HG03066 (cell line): Measurements from ENCODE around the gene PIP5KL1.
A peak's percentile ranks its signal among the peaks of the same experiment; 100 is the strongest.

ENCODE experiments used
- ATAC-seq: cut with Tn5 transposase; IDR thresholded peaks from one replicate; pipeline ENCODE4 v1.9.1; 2021; ENCODE audit warnings: low read depth; ENCODE audit not compliant: unreplicated experiment

PIP5KL1 gene

DNA sequence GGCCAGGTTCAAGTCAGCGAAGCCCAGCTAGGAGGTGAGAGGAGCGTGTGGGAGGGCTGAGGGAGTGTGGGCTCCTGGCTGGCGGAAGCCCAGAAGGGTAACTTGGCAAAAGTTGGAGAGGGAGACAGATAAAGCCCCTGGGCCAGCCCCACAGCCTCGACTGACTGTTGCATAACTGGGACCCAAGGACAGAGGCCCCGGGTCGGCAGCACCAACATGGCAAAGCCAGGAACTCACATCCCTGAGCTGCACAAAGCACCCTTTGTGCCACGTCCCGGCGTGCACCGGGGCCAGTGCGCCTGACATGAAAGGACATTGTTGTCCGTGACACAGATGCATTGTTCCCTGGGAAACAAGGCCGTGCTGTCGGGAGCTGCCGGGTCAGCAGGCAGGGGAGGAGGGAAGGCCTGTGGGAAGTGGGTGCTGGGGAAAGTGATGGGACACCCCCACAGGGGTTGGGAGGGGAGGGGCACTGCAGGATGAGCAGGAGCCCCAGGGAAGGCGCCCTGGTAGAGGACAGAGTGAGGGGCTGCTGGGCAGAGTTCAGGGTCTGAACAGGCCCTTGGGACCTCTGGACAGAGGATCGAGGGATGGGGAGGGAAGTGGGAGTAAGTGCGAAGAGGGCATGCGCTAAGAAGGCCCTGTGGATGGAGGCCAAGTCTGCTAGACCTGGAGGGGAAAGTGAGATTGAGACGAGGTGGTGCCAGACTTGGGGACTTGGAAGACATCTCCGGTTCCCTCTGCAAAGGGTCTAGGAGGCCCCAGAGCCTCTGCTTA, 20.1 kb upstream of the PIP5KL1 start:
- ATAC-seq, result no peak

GRCh38 chr9:127949827-127950512, 19.4 kb upstream of the PIP5KL1 start:
- no peak for ATAC-seq

- no peak for ATAC-seq
These were observed 17.5 kb upstream of the PIP5KL1 start for GRCh38 chr9:127947841-127948710.

DNA sequence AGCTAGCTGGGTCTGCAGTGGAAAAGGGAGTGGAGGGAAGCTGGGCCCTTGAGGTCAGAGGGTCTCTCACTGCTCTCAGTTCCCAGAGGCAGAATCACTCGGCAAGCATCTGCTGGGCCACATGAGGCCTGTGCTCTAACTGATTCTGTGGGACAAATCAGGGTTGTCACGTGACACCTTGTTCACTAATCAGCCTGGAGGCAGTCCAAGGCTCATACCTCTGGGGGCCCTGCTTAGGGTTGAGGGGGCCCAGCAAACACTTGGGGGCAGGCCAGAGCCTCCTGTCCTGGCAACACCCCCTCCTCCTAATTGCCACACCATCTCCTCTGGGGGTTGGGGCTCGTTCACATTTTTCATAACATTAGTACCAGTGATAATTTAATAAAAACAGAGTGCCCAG, 16.2 kb upstream of the PIP5KL1 start:
- no peak for ATAC-seq

GRCh38 chr9:127945942-127946341, 15.4 kb upstream of the PIP5KL1 start:
- no peak for ATAC-seq

GRCh38 chr9:127945338-127945737, 14.8 kb upstream of the PIP5KL1 start:
- ATAC-seq, result no peak

- ATAC-seq, result no peak
These were observed 14.1 kb upstream of the PIP5KL1 start for GRCh38 chr9:127944586-127945218.

- ATAC-seq, result peak; percentile 64
These were observed 13.2 kb upstream of the PIP5KL1 start for GRCh38 chr9:127943731-127944144.

- ATAC-seq, result no peak
These were observed 12.6 kb upstream of the PIP5KL1 start for GRCh38 chr9:127943011-127943662.

DNA sequence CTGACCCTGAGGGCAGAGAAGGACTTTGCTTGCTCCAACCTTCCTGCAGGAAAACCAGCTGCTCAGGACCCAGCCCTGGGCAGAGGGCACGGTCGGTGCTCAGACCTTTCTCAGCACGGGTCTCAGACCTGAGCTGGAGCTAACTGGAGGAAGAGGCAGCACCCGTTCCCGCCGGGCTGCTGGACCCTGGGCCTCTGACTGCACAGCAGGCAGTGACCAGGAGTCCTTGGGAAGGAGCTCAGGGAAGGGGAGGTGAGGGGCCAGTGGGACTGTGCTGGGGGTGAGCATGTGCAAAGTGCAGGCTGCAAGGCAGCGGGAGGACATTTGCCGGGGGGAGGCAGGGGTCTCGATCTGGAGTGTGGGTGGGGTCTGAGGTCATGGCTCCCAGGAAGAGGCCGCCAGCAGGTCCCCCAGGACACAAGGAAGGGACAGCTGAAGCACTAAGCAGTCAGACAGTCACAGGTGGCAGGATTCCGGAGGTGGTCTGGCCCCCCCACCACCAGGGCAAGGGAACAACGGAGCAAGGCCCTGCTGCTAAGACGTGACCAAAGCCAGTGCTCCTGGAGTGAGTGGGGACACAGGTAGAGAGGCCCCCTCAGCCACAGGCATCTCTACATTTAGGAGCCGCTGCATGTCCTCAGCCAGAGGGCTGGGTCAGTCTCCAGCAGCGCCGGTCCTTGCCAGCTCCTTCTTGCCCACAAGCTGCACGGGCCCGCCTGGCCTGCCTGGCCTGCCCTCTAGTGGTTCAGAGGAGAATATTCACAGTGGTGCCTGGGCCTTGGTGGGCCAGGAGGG, 11.8 kb upstream of the PIP5KL1 start:
- ATAC-seq, result no peak

GRCh38 chr9:127941961-127942215, 11.3 kb upstream of the PIP5KL1 start:
- no peak for ATAC-seq

DNA sequence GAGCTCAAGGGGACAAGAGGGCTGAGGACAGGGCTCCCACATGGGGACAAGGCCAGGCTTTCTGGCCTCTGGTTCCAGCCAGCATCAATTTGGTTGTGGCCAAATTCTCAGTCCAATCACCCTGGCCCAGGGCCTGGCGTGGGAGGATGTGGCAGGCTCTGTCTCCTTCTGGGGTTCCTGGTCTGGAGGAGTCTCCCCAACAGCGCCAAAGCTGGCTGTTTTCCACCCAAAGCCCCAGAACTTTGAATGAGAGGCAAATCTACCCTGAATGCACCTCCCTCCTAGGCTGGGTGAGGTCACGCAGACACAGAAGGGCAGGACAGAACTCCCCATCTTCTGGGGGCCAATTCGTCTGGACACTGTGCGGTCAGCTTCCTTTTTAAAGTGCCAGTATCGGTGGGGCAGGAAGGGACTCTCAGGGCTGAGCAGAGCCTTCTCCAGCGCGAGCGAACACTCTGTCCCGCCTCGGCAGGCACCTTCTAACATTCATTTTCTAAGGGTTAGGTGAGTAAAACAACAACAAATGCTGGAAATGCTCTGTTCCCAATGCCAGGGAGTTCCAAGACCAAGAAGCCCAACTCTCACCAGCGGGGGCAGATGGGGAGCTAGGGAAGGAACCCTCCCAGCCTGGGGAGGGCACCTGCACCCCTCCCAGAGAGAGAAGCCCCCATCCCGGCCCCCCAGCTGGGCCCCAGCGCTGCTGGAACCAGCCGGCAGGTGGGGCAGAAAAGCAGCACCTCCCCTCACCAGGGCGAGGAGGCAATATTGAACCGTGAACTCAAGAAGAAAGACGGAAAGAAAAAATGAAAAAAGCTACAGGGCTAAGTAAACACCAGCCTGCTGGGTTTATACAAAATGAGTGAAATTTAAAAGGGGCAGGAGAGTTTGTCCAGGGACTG, 10.7 kb upstream of the PIP5KL1 start:
- ATAC-seq, result no peak

DNA sequence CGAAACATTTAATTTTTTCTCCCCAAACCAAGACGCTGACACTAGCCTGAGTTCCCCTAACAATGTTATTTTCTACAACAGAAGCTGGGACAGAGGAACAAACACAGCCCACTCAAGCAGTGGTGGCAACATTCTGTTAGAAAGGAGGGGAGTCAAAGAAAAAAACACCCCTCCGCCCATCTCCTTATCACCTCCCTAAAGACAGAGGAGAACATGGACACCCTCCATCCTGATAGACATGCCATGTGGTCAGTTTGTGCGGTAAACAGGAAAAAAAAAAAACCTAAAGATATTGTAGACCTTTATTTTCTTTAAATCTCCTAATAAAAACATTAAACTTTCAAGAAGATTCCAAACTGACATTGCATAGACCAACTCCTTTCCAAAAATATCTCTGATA, 10.0 kb upstream of the PIP5KL1 start:
- ATAC-seq, result no peak

GRCh38 chr9:127938298-127938690, 7.7 kb upstream of the PIP5KL1 start:
- no peak for ATAC-seq

DNA sequence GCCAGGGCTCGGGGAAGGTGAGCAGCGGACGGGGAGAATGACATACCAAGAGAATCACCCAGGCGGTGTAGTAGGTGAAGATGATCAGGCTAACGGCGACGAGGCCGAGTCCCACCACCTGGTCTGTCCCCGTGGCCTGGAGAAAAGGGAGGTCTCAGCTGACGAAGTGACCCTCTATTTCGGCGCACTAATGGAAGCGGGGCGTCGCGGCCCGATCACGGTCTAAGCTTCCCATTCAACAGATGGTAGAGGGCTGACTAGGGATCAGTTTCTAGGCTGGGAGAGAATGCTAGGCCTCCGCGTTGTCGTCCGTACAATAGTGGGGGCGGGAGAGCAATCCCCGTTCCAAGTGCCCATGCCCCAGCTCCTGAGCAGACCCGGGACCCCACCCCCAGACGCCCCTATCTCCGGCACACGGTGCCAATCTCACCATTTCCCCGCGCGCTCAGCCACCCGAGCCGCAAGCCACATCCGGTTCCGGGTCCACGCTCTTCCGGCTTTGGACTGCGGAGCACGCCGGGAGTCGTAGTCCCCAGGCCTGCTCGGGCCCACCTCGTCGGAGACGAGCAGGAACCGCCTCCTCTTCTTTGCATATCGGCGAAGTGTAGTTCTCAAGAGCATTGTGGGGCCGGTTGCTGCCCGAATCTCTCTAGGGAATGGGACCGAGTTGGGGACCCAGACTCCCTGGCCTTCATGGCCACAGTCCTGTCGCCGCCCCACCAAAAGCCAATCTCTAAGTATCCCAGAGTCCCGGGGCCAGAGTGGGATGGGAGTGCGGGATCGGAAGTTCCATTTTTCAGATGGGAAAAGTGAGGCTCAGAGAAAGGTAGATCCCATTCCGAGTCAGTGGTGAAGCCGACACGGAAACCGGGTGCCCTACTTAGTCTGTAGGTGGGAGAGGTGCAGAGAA, 7.1 kb upstream of the PIP5KL1 start, which contains the start of gene DPM2:
DPM2 (minus strand) TSS at position 467 of the 910 bp plus-strand sequence; CDS start at position 433, 34 bp downstream.
- ATAC-seq, result peak; percentile 97

GRCh38 chr9:127937056-127937387, 6.4 kb upstream of the PIP5KL1 start:
- no peak for ATAC-seq

DNA sequence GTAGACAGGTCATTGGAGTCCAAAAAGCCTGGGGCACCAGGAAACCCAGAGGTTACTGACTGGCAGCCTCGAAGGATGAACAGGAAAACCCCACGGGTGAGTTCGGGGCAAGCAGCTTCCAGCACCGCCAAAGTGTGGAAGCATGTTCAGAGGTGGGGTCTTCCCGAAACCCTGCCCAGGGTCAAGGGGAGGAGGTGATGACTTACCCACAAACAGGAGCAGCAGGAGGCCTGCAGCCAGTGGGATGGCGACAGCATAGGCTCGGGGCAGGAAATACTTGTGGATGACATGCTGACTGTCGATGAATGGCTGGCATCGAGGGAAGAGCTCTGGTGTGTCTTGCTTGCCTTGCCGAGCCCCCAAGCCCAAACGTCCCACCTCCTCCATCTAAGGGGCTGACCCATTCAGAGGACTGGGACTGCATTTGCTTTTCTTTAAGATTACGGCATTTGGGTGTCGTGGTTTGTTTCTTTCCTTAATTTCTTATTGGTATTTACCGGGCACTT, 5.8 kb upstream of the PIP5KL1 start:
- no peak for ATAC-seq
